Progenitor cell of endocrine pancreas (in vitro differentiated cells): ENCODE data around the gene CAMSAP1. TPM values are rescaled to one million over a fixed set of nuclear protein-coding genes. Genes with fewer than 3 reads are reported as not detected.

Source experiments
- DNase-seq: peaks from one replicate; pipeline ENCODE4 v3.0.0; 2021; ENCODE audit warnings: low spot score; ENCODE audit not compliant: unreplicated experiment
- H3K27ac Mint-ChIP-seq: 2 replicates; pipeline ENCODE4 v1.8.0; 2021; ENCODE audit warnings: mild to moderate bottlenecking, moderate library complexity, mixed read lengths
- H3K27me3 Mint-ChIP-seq: 2 replicates; pipeline ENCODE4 v1.8.0; 2021; ENCODE audit warnings: mixed read lengths
- H3K36me3 Mint-ChIP-seq: 2 replicates; pipeline ENCODE4 v1.8.0; 2022; ENCODE audit warnings: mixed read lengths; ENCODE audit not compliant: insufficient read depth
- H3K4me1 Mint-ChIP-seq: 2 replicates; pipeline ENCODE4 v1.8.0; 2021; ENCODE audit warnings: low read depth, mixed read lengths
- H3K4me3 Mint-ChIP-seq: 2 replicates; pipeline ENCODE4 v1.8.0; 2021; ENCODE audit warnings: low read depth, mild to moderate bottlenecking, moderate library complexity, mixed read lengths
- H3K9me3 Mint-ChIP-seq: 2 replicates; pipeline ENCODE4 v1.8.0; 2021; ENCODE audit warnings: low read depth, mixed read lengths
- CTCF ChIP-seq: fragments of 200-600 bp; sonication (generic); IDR thresholded peaks from one replicate; pipeline ENCODE4 v1.5.0; 2021; ENCODE audit warnings: antibody characterized with exemption, mild to moderate bottlenecking; ENCODE audit not compliant: unreplicated experiment
- total RNA-seq: library from RNA; stranded (reverse); gene quantifications from 2 replicates; pipeline ENCODE4 v1.2.1, GENCODE V29; 2021

CAMSAP1 gene
- total RNA-seq, 1 donor from 2014 or later = 82.2 TPM

- H3K27me3 Mint-ChIP-seq = no peaks in the 10 kb centered on the region
- no peak overlapping the region for H3K27ac Mint-ChIP-seq
- no peak for DNase-seq
- H3K36me3 Mint-ChIP-seq = no peaks in the 10 kb centered on the region
- no peak overlapping the region for H3K4me3 Mint-ChIP-seq
- no peak for TF ChIP-seq CTCF
- peaks cover 4% of the 10 kb centered on the region for H3K9me3 Mint-ChIP-seq
- no peaks in the 10 kb centered on the region for H3K4me1 Mint-ChIP-seq
Measured at GRCh38 chr9:135763716-135764446, 143.5 kb downstream of the CAMSAP1 start.

DNA sequence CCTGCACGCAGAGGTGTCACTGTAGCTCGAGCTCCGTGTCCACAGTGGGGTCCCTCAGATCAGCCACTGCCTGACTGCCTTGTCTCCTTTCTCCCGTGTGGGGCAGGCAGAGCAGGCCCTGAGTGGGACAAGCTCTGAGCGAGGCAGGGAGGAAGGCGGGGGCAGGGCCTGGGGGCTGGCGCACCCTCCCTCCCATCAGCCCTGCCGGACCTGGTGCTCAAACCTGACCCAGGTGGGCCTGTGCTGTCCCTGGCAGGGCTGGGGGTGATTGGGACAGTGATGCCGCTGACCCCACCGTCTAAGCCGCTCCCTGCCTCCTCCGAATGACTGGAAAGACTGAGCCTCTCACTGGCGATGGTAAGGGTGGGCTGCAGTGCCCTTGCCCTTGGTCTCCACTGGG, 144.4 kb downstream of the CAMSAP1 start:
- Mint-ChIP-seq H3K27me3 (no peaks in the 10 kb centered on the region), H3K4me3 (no peak overlapping the region), H3K4me1 (no peaks in the 10 kb centered on the region), H3K36me3 (no peaks in the 10 kb centered on the region), H3K9me3 (peaks cover 4% of the 10 kb centered on the region), H3K27ac (no peak overlapping the region)
- DNase-seq = no peak
- TF ChIP-seq CTCF = no peak

DNA sequence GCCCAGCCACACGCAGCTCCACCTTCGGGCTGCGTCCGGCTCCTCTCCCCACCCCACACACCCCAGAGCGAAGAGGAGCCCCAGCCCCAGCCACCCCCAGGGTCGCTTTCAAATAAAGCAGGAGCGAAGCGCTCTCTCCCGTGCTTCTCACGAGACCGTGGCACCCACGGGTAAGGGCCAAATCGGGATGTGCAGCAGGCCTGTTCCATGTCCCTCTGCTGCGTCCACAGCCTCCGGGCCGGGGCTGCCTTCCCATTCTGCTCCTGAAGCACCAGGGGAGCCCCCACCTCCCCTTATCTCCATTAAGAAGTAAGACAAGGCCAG, 145.5 kb downstream of the CAMSAP1 start:
- DNase-seq = no peak
- no peak for TF ChIP-seq CTCF
- H3K9me3 Mint-ChIP-seq = peaks cover 4% of the 10 kb centered on the region
- H3K27me3 Mint-ChIP-seq = no peaks in the 10 kb centered on the region
- H3K36me3 Mint-ChIP-seq = no peaks in the 10 kb centered on the region
- H3K4me1 Mint-ChIP-seq = no peaks in the 10 kb centered on the region
- no peak overlapping the region for H3K4me3 Mint-ChIP-seq
- H3K27ac Mint-ChIP-seq = no peak overlapping the region

- no peak for TF ChIP-seq CTCF
- H3K27ac Mint-ChIP-seq = peak overlapping the region; percentile 46
- H3K4me3 Mint-ChIP-seq = no peak overlapping the region
- H3K9me3 Mint-ChIP-seq = peaks cover 4% of the 10 kb centered on the region
- DNase-seq = no peak
- H3K4me1 Mint-ChIP-seq = no peaks in the 10 kb centered on the region
- H3K36me3 Mint-ChIP-seq = no peaks in the 10 kb centered on the region
- no peaks in the 10 kb centered on the region for H3K27me3 Mint-ChIP-seq
Measured at GRCh38 chr9:135761150-135761844, 146.0 kb downstream of the CAMSAP1 start.

GRCh38 chr9:135760465-135760864, 146.9 kb downstream of the CAMSAP1 start:
- Mint-ChIP-seq H3K4me3 (no peak overlapping the region), H3K27me3 (no peaks in the 10 kb centered on the region), H3K27ac (no peak overlapping the region), H3K4me1 (no peaks in the 10 kb centered on the region), H3K36me3 (no peaks in the 10 kb centered on the region), H3K9me3 (no peaks in the 10 kb centered on the region)
- DNase-seq = no peak
- no peak for TF ChIP-seq CTCF
